Tibial artery (tissue), 4 donors: ENCODE results near the gene EIF3F.

ENCODE experiments used
- DNase-seq, 2 donors: peaks; one replicate each; pipeline ENCODE4 v3.0.0-alpha.2; 2019
- H3K27ac ChIP-seq, 2 donors: fragments of 200-600 bp; sonication (generic) in 1 of 2; 1 replicate in 1 of 2; 2 replicates in 1 of 2; pipeline ENCODE4 v1.5.1; 2018 to 2019; ENCODE audit warnings: mild to moderate bottlenecking in 1 of 2
- H3K27me3 ChIP-seq, 2 donors: fragments of 200-600 bp; sonication (generic) in 1 of 2; one replicate each; pipeline versions ENCODE4 v1.5.1 to v1.6.0; 2016 to 2019
- H3K36me3 ChIP-seq, 3 donors: fragments of 200-600 bp; sonication (generic) in 2 of 3; one replicate each; pipeline ENCODE4 v1.5.1; 2016 to 2019; ENCODE audit warnings: mild to moderate bottlenecking in 2 of 3
- H3K4me1 ChIP-seq, 4 donors: fragments of 200-600 bp; sonication (generic) in 2 of 4; 1 replicate in 3 of 4; 2 replicates in 1 of 4; pipeline ENCODE4 v1.5.1; 2016 to 2019
- H3K4me3 ChIP-seq, 2 donors: fragments of 200-600 bp; sonication (generic) in 1 of 2; 1 replicate in 1 of 2; 2 replicates in 1 of 2; pipeline ENCODE4 v1.5.1; 2018 to 2019; ENCODE audit warnings: mild to moderate bottlenecking in 2 of 2
- H3K9me3 ChIP-seq, 3 donors: fragments of 200-600 bp; sonication (generic) in 1 of 3; one replicate each; pipeline ENCODE4 v1.5.1; 2016 to 2019
- CTCF ChIP-seq, 2 experiments: fragments of 200-600 bp in 1 of 2; fragments of 450-650 bp in 1 of 2; IDR thresholded peaks; one replicate each; pipeline ENCODE4 v1.5.1; 2017 to 2019; ENCODE audit warnings: antibody characterized with exemption in 2 of 2, mild to moderate bottlenecking in 1 of 2, moderate library complexity in 1 of 2
- intact Hi-C: fragments of 100-400 bp; cut with DNase I; formaldehyde crosslinking; loops from one replicate; pipeline ENCODE4 v1.15.0; 2023; ENCODE audit warnings: low total_unique reads

EIF3F gene

GRCh38 chr11:8039530-8040260 is 52.6 kb downstream of the EIF3F start:
- Histone ChIP-seq H3K4me3 (no peak overlapping the region), H3K4me1 (no peaks in the 10 kb centered on the region), H3K9me3 (no peaks in the 10 kb centered on the region), H3K36me3 (no peaks in the 10 kb centered on the region), H3K27me3 (no peaks in the 10 kb centered on the region), H3K27ac (no peak overlapping the region)
- TF ChIP-seq CTCF (IDR thresholded peaks at IDR 0.05), result no peak
- no peak for DNase-seq
- intact Hi-C loops, result no loop called here

GRCh38 chr11:8040261-8040920 is 53.3 kb downstream of the EIF3F start:
- no peaks in the 10 kb centered on the region for H3K4me1 ChIP-seq
- TF ChIP-seq CTCF (IDR thresholded peaks at IDR 0.05), result no peak
- H3K36me3 ChIP-seq, result no peaks in the 10 kb centered on the region
- H3K27me3 ChIP-seq, result no peaks in the 10 kb centered on the region
- no peaks in the 10 kb centered on the region for H3K9me3 ChIP-seq
- intact Hi-C loops, result no loop called here
- no peak for DNase-seq
- no peak overlapping the region for H3K27ac ChIP-seq
- no peak overlapping the region for H3K4me3 ChIP-seq

DNA sequence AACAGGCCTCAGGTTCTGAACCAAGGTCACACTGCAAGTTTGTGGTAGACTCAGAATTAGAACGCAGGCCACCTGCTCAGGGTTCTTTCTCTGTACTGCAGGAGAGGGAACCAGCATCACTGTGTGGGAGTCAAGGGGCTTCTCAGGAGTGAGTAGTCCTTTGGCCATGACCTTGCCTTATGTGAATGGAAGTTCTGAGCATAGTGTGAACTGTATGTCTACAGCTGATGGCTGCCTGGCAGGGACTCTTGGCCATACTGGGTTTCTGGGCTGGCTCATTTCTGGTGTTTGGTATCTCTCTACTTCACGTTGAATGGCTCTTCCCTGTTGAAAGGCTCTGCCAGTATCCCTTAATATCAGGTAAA is 53.8 kb downstream of the EIF3F start:
- no peaks in the 10 kb centered on the region for H3K4me1 ChIP-seq
- TF ChIP-seq CTCF (IDR thresholded peaks at IDR 0.05), result no peak
- peaks cover 0 to 2% of the 10 kb centered on the region in 2 donors for H3K27me3 ChIP-seq
- H3K36me3 ChIP-seq, result no peaks in the 10 kb centered on the region
- DNase-seq, result no peak
- no peaks in the 10 kb centered on the region for H3K9me3 ChIP-seq
- intact Hi-C loops, result no loop called here
- no peak overlapping the region for H3K27ac ChIP-seq
- H3K4me3 ChIP-seq, result no peak overlapping the region

GRCh38 chr11:8041576-8041975 is 54.4 kb downstream of the EIF3F start:
- no peak for DNase-seq
- no peak for TF ChIP-seq CTCF (IDR thresholded peaks at IDR 0.05)
- intact Hi-C loops, result no loop called here

DNA sequence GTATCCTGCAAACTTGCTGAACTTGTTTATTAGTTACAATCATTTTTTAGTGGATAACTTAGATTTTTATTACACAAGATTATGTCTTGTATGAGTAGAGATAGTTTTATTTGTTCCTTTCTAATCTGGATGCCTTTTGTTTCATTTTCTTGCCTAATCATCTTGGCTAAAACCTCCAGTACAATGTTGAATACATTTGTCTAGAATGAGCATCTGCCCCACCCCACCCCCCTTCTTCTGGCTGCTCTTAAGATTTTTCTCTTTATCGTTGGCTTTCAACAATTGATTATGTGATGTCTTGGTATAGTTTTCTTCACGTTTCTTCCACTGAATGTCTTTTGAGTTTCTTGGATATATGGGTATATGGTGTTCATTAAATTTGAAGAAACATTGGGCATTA is 56.6 kb downstream of the EIF3F start:
- DNase-seq, result no peak
- intact Hi-C loops, result no loop called here
- no peak overlapping the region for H3K4me3 ChIP-seq
- H3K27me3 ChIP-seq, result peaks cover 0 to 4% of the 10 kb centered on the region in 2 donors
- no peaks in the 10 kb centered on the region for H3K36me3 ChIP-seq
- no peak for TF ChIP-seq CTCF (IDR thresholded peaks at IDR 0.05)
- no peaks in the 10 kb centered on the region for H3K9me3 ChIP-seq
- H3K4me1 ChIP-seq, result no peaks in the 10 kb centered on the region
- no peak overlapping the region for H3K27ac ChIP-seq

More at GRCh38 chr11:8041576-8041975, 54.4 kb downstream of the EIF3F start:
- no peaks in the 10 kb centered on the region for H3K9me3 ChIP-seq
- H3K27ac ChIP-seq, result no peak overlapping the region
- no peak overlapping the region for H3K4me3 ChIP-seq
- H3K36me3 ChIP-seq, result no peaks in the 10 kb centered on the region
- H3K4me1 ChIP-seq, result no peaks in the 10 kb centered on the region
- peaks cover 0 to 4% of the 10 kb centered on the region in 2 donors for H3K27me3 ChIP-seq
